Loucy (cell line): Measurements from ENCODE around the gene LRRC27.
"Not testable (repeated sequence)": the region's sequence is repeated elsewhere in the genome, so short reads cannot be mapped to it uniquely, and the experiment has no call there.

Experiments
- H2AFZ ChIP-seq: fragments of 200-600 bp; sonication (generic); 2 replicates; pipeline ENCODE4 v1.6.0; 2016; ENCODE audit warnings: antibody characterized with exemption, mild to moderate bottlenecking, low read length, moderate library complexity
- H3F3A ChIP-seq: fragments of 200-600 bp; 2 replicates; pipeline ENCODE4 v1.6.0; 2016; ENCODE audit warnings: antibody characterized with exemption, low read depth, mild to moderate bottlenecking
- H3K27me3 ChIP-seq: fragments of 200-600 bp; sonication (generic); 2 replicates; pipeline ENCODE4 v1.6.1; 2014; ENCODE audit warnings: low read length, mild to moderate bottlenecking; ENCODE audit not compliant: insufficient read depth, poor library complexity, severe bottlenecking
- H3K36me3 ChIP-seq: fragments of 200-600 bp; sonication (generic); 2 replicates; pipeline ENCODE4 v1.6.1; 2016; ENCODE audit warnings: low read length; ENCODE audit not compliant: insufficient read depth
- H3K4me1 ChIP-seq: fragments of 200-600 bp; sonication (generic); 2 replicates; pipeline ENCODE4 v1.5.1; 2014; ENCODE audit warnings: low read length, mild to moderate bottlenecking; ENCODE audit not compliant: insufficient read depth, poor library complexity, severe bottlenecking
- H3K4me2 ChIP-seq: fragments of 200-600 bp; sonication (generic); 2 replicates; pipeline ENCODE4 v1.6.0; 2014; ENCODE audit warnings: antibody characterized with exemption, low read length, low read depth, mild to moderate bottlenecking; ENCODE audit not compliant: poor library complexity, severe bottlenecking
- H3K4me3 ChIP-seq: fragments of 200-600 bp; sonication (generic); 2 replicates; pipeline ENCODE4 v1.5.1; 2014; ENCODE audit warnings: low read length, mild to moderate bottlenecking, mixed read lengths; ENCODE audit not compliant: poor library complexity, severe bottlenecking
- H3K79me2 ChIP-seq: fragments of 200-600 bp; sonication (generic); 2 replicates; pipeline ENCODE4 v1.6.1; 2014; ENCODE audit warnings: low read length; ENCODE audit not compliant: insufficient read depth
- H3K9ac ChIP-seq: fragments of 200-600 bp; sonication (generic); 2 replicates; pipeline ENCODE4 v1.6.0; 2014; ENCODE audit warnings: mild to moderate bottlenecking, low read depth, low read length, moderate library complexity; ENCODE audit not compliant: poor library complexity, severe bottlenecking
- H3K9me2 ChIP-seq: fragments of 200-600 bp; sonication (generic); replicated peaks from 2 replicates; pipeline ENCODE4 v1.6.1; 2016; ENCODE audit warnings: low read depth, low read length, mixed read lengths
- H3K9me3 ChIP-seq: fragments of 200-600 bp; sonication (generic); 2 replicates; pipeline ENCODE4 v1.6.1; 2014; ENCODE audit warnings: mild to moderate bottlenecking, antibody characterized with exemption, low read length, low read depth; ENCODE audit not compliant: insufficient read depth
- H4K20me1 ChIP-seq: fragments of 200-600 bp; sonication (generic); 2 replicates; pipeline ENCODE4 v1.6.0; 2014; ENCODE audit warnings: antibody characterized with exemption, low read length, mild to moderate bottlenecking; ENCODE audit not compliant: insufficient read depth, poor library complexity, severe bottlenecking
- CTCF ChIP-seq: fragments of 200-600 bp; sonication (generic); conservative IDR thresholded peaks from 2 replicates; pipeline ENCODE4 v1.5.1; 2014; ENCODE audit warnings: mild to moderate bottlenecking, antibody characterized with exemption, low read length
- EZH2phosphoT487 ChIP-seq: fragments of 200-600 bp; IDR thresholded peaks from 2 replicates; pipeline ENCODE4 v1.6.1; 2018; ENCODE audit warnings: antibody characterized with exemption, mild to moderate bottlenecking, moderate library complexity, borderline replicate concordance

The LRRC27 gene

GRCh38 chr10:132377326-132377725 is 45.3 kb downstream of the LRRC27 start:
- no peaks in the 10 kb centered on the region for H3K79me2 ChIP-seq
- TF ChIP-seq CTCF (no peak), EZH2phosphoT487 (no peak)
- no peaks in the 10 kb centered on the region for H3K9me2 ChIP-seq
- H3K36me3 ChIP-seq: no peaks in the 10 kb centered on the region
- peaks cover 27% of the 10 kb centered on the region for H3K4me1 ChIP-seq
- H3K4me2 ChIP-seq: no peak overlapping the region
- no peaks in the 10 kb centered on the region for H4K20me1 ChIP-seq
- H3K27me3 ChIP-seq: no peaks in the 10 kb centered on the region
- no peaks in the 10 kb centered on the region for H3K9me3 ChIP-seq
- H3K4me3 ChIP-seq: no peak overlapping the region
- no peak overlapping the region for H2AFZ ChIP-seq
- H3F3A ChIP-seq: 0 out of 2 replicates have a peak, but pooled peaks cover 4% of the 10 kb centered on the region
- no peak overlapping the region for H3K9ac ChIP-seq

GRCh38 chr10:132379026-132379425 is 47.0 kb downstream of the LRRC27 start:
- H3K9me3 ChIP-seq, H3K4me3 ChIP-seq, H3K27me3 ChIP-seq, H3K36me3 ChIP-seq, H4K20me1 ChIP-seq, H3K9ac ChIP-seq, H3K9me2 ChIP-seq, H3F3A ChIP-seq, H3K4me2 ChIP-seq, H3K79me2 ChIP-seq, H2AFZ ChIP-seq: not testable (repeated sequence)
- peaks cover 38% of the 10 kb centered on the region for H3K4me1 ChIP-seq

- H3F3A ChIP-seq, H3K9me3 ChIP-seq, H3K9me2 ChIP-seq, H3K27me3 ChIP-seq, H4K20me1 ChIP-seq, H3K36me3 ChIP-seq, H3K4me2 ChIP-seq, H3K79me2 ChIP-seq, H3K4me3 ChIP-seq: not testable (repeated sequence)
- peak overlapping the region; percentile 76; the same call in 1 of the 2 replicates for H2AFZ ChIP-seq
- peak overlapping the region; percentile 68 for H3K9ac ChIP-seq
- H3K4me1 ChIP-seq: peaks cover 50% of the 10 kb centered on the region
These were observed 49.0 kb downstream of the LRRC27 start for GRCh38 chr10:132380986-132381385.

GRCh38 chr10:132381741-132382140 is 49.7 kb downstream of the LRRC27 start:
- Histone ChIP-seq H3K9me3 (no peaks in the 10 kb centered on the region), H3K36me3 (no peaks in the 10 kb centered on the region), H2AFZ (peak overlapping the region; percentile 76), H3K9ac (peak overlapping the region; percentile 68), H3K9me2 (no peaks in the 10 kb centered on the region), H3K4me2 (peak overlapping the region; percentile 23), H4K20me1 (no peaks in the 10 kb centered on the region), H3K4me3 (no peak overlapping the region), H3K4me1 (peaks cover 53% of the 10 kb centered on the region), H3K79me2 (no peaks in the 10 kb centered on the region), H3K27me3 (no peaks in the 10 kb centered on the region), H3F3A (0 out of 2 replicates have a peak, but pooled peaks cover 4% of the 10 kb centered on the region)
- TF ChIP-seq EZH2phosphoT487 (no peak), CTCF (no peak)
